ENCODE results near the gene BMAL1.

Gene BMAL1

DNA sequence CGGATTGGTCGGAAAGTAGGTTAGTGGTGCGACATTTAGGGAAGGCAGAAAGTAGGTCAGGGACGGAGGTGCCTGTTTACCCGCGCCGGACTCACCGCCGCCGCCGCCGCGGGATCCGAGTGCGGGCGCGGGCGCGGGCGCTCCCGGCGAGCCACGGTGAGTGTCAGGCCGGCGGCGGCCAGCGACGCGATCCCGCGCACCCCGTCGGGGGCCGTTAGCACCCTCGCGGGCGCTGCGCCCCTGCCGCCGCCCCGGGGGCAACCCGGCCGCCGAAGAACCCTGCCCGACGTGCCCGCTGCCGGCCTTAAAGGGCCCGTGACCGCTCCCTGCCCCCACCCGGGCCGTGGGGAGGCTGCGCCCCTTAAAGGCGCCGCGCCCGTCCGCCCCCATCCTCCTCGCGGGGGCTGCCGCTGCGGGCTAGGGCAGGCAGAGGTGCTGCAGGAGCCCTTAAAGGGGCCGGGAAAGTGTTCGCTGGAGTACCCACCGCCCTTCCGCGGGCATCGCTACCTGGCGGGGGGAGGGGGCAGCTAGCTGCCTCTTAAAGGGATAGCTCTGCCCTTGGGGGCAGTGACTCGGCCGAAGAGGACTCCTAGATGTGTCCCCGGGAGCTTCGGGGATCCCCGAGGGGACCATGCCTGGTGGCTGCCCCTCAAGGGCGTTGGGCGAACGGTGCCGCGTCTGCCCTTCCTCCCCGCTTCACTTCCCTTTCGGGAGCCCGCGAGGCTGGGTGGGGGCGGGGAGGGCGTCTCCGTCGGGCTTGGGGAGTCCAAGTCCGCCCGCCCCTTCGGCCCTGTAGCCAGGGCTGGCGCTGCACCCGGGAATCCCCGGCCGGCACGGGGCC, at the start of gene BMAL1:
Gene BMAL1 (plus strand): TSS at position 23 of the 841 bp plus-strand sequence. CDS start 76,519 bp downstream, outside the sequence.
- H3K9me3 Mint-ChIP-seq: no peaks in the 10 kb centered on the region

DNA sequence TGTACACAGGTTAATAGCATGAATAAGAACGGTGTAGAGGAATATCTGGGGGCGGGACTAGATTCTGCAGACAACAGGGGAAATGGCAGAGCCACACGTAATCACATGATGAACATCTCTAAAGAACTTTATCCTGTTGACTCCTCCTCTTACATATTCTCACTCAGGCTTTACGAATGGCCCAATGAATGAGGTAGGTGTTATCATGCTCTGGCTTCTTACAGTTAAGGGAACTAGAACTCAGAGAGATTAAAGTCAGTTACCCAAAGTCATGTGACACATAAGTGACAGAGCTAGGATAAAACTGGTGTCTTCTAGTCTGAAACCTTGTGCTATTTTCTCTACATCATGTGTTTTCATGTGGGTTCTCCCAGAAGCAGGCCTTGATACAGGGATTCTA, 49.0 kb upstream of the BMAL1 start:
- Mint-ChIP-seq H3K4me1 (ENCODE audit: low read depth) (peaks cover 7% of the 10 kb centered on the region), H3K9me3 (no peaks in the 10 kb centered on the region), H3K36me3 (ENCODE audit: low read depth) (no peaks in the 10 kb centered on the region), H3K27ac (no peak overlapping the region), H3K4me3 (no peak overlapping the region), H3K27me3 (no peaks in the 10 kb centered on the region)

More for the DNA sequence above, at the start of gene BMAL1:
- no peaks in the 10 kb centered on the region for H3K36me3 Mint-ChIP-seq (ENCODE audit: low read depth)
- peaks cover 25% of the 10 kb centered on the region for H3K27me3 Mint-ChIP-seq
- peak within 1 kb of the TSS; percentile 85 for H3K27ac Mint-ChIP-seq
- H3K4me1 Mint-ChIP-seq (ENCODE audit: low read depth): peaks cover 59% of the 10 kb centered on the region
- peak within 1 kb of the TSS; percentile 92 for H3K4me3 Mint-ChIP-seq

DNA sequence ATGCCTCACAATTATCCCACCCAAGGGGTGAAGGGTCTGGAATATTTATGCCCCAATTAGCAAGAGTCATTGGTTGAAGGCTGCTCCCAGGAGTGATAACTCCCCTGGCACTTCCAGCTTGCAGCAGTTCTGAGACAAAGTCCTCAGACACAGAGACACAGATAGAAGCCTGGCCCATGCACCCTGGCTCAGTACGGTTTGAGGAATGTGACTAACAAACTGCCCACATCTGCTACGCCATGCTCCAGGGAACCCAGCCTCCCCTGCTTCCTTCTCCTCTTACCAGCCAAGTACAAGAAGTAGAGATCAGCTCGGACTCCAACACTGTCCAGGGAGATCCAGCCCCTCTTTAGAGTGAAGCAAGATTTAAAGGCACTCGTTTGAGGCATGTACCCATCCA, 48.5 kb upstream of the BMAL1 start:
- Mint-ChIP-seq H3K27ac (no peak overlapping the region), H3K4me3 (no peak overlapping the region), H3K36me3 (ENCODE audit: low read depth) (no peaks in the 10 kb centered on the region), H3K27me3 (no peaks in the 10 kb centered on the region), H3K9me3 (no peaks in the 10 kb centered on the region), H3K4me1 (ENCODE audit: low read depth) (peaks cover 7% of the 10 kb centered on the region)

DNA sequence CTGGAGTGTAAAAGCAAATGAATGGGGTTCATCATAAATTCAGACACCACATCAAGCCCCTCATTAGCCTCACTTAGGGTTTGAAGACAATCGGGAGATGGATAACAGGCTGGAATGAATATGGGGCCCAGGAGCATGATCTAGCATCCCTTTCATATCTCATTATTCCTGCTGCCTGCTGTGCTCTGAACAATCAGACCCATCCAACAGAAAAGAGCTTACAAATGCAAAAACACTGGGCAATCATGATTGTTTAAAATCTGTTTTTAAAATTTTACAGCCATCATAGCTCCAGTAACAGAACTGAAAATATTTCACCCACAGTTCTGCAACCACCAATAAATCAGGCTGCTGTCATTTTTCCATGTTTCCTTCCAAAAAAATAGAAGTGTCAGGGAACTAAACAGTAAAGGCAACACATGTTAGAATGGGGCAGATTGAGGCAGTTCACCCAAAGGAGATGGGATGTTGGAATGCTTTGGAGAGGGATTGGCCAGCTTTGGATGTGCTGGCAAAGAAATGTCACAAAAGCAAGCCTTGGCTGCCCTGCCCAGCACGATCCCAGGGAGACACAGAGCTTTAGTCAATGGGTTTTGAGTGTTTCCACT, 47.8 kb upstream of the BMAL1 start:
- H3K4me3 Mint-ChIP-seq: no peak overlapping the region
- no peaks in the 10 kb centered on the region for H3K27me3 Mint-ChIP-seq

DNA sequence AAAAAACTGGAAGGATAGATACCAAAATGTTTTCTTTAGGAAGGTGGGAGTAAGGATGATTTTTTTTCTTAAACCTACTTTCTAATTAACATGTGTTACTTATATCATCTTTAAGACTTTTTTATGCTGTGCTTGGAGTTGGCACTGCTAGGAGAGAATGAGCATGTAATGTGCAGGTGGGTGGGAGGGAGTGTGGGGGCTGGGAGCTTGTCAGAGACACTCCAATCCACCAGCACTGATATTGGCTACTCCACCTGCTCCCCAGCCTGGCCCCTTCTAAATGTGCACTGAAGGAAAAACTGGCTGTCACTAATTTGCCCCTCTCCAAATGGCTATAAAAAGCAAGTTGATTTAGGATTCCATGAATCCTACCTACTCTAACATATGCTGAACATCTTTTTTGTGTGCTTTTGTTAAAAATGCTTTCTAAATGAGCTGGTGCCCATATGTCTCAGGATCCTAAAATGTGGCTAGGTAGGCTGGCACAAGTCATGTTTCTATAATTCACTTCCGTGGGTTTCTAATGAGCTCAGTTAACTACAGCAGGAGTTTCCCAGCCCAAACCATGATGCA, 44.3 kb upstream of the BMAL1 start:
- H3K4me1 Mint-ChIP-seq (ENCODE audit: low read depth): peaks cover 7% of the 10 kb centered on the region
- H3K9me3 Mint-ChIP-seq: peaks cover 6% of the 10 kb centered on the region
- H3K27me3 Mint-ChIP-seq: peaks cover 6% of the 10 kb centered on the region

More for the DNA sequence above, 47.8 kb upstream of the BMAL1 start:
- Mint-ChIP-seq H3K27ac (no peak overlapping the region), H3K9me3 (no peaks in the 10 kb centered on the region), H3K36me3 (ENCODE audit: low read depth) (no peaks in the 10 kb centered on the region), H3K4me1 (ENCODE audit: low read depth) (peaks cover 7% of the 10 kb centered on the region)

DNA sequence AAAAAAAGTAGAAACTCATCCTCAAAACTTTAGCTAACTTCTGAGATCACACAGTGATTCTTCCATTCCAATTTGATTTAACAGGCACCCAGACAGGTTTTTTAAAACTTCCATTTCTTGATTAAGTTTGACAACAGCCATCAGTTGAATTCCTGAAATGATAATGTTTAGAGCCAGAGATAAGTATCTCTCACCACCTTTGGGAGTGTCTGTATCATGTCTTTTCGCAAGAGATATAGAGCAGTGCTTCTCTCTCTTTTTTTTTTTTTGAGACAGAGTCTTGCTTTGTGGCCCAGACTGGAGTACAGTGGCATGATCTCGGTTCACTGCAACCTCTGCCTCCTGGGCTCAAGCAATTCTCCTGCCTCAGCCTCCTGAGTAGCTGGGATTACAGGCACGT, 41.7 kb upstream of the BMAL1 start:
- Mint-ChIP-seq H3K4me1 (ENCODE audit: low read depth) (no peaks in the 10 kb centered on the region), H3K27ac (no peak overlapping the region), H3K36me3 (ENCODE audit: low read depth) (no peaks in the 10 kb centered on the region), H3K27me3 (peaks cover 10% of the 10 kb centered on the region), H3K9me3 (peaks cover 6% of the 10 kb centered on the region), H3K4me3 (no peak overlapping the region)

More for the DNA sequence above, 44.3 kb upstream of the BMAL1 start:
- no peaks in the 10 kb centered on the region for H3K36me3 Mint-ChIP-seq (ENCODE audit: low read depth)
- no peak overlapping the region for H3K4me3 Mint-ChIP-seq
- no peak overlapping the region for H3K27ac Mint-ChIP-seq

DNA sequence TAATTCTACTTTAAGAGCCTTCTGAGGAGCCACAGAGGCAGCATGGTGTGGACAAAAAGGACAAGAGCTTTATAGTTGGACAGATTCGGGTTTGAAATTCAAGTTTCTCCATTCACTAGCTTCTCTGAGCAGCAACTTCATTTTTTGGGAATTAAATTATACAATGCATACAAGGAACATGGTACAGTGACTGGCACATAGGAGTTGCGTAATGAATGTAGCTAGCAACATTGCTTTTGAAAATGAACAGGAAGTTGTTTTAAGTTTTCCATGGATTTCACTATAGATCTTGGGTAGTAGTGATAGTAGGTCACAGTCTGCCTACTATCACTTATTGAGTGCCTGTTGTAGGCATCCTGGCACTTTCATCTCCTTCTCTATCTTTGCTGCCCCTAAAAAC, 41.0 kb upstream of the BMAL1 start:
- H3K27ac Mint-ChIP-seq: no peak overlapping the region
- H3K4me3 Mint-ChIP-seq: no peak overlapping the region
- no peaks in the 10 kb centered on the region for H3K36me3 Mint-ChIP-seq (ENCODE audit: low read depth)
- no peaks in the 10 kb centered on the region for H3K4me1 Mint-ChIP-seq (ENCODE audit: low read depth)
- peaks cover 6% of the 10 kb centered on the region for H3K9me3 Mint-ChIP-seq
- H3K27me3 Mint-ChIP-seq: peaks cover 10% of the 10 kb centered on the region

DNA sequence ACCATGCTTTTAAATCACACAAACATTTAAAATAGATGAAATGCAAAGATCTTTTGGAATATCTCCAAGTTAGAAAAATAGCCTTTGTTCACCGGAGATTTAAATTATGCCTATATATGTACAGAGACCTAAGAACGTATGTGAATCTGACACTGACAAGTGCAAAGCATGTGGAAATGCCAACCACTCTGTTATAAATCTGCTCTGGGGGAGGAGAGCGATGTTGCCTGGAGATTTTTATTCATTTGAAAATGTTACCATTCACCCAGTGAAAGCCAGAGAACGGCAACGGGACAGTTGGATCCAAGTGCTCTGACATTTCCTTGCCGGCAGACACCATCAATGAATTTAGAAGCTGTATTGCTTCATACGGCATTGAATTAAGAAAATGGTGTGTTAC, 39.8 kb upstream of the BMAL1 start:
- Mint-ChIP-seq H3K4me3 (no peak overlapping the region), H3K9me3 (peaks cover 6% of the 10 kb centered on the region), H3K27me3 (peaks cover 15% of the 10 kb centered on the region), H3K36me3 (ENCODE audit: low read depth) (no peaks in the 10 kb centered on the region), H3K4me1 (ENCODE audit: low read depth) (no peaks in the 10 kb centered on the region), H3K27ac (no peak overlapping the region)

DNA sequence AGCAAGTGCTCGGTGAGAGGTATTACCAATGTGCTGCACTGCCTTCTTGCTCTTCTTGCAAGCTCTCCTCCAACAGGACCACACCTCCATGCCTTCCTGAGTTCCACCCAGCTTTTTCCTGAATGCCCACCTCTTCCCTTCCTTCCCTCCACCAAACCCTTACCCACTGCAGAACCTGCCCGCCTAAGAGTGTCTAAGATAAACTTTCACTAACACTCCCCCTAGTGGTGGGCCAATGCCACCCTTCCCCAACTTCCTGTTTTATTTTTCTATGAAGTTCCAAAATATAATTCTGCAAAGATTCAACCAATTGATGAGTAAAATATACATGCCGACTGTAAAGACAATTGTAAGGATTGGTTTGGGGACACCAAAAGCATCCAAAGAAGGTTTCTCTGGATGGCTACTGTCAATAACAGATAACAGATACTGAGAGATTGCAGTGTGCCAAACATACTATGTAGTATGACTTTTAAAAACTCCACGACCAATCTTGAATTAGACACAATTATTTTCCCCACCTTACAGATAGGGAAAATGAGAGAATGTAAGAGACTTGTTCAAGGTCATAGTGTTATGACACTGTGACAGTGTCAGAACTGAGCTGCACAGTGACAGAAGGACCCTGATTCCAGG, 38.6 kb upstream of the BMAL1 start:
- no peak overlapping the region for H3K27ac Mint-ChIP-seq
- no peaks in the 10 kb centered on the region for H3K4me1 Mint-ChIP-seq (ENCODE audit: low read depth)
- peaks cover 21% of the 10 kb centered on the region for H3K27me3 Mint-ChIP-seq
- no peak overlapping the region for H3K4me3 Mint-ChIP-seq
- H3K36me3 Mint-ChIP-seq (ENCODE audit: low read depth): no peaks in the 10 kb centered on the region
- H3K9me3 Mint-ChIP-seq: peaks cover 6% of the 10 kb centered on the region

DNA sequence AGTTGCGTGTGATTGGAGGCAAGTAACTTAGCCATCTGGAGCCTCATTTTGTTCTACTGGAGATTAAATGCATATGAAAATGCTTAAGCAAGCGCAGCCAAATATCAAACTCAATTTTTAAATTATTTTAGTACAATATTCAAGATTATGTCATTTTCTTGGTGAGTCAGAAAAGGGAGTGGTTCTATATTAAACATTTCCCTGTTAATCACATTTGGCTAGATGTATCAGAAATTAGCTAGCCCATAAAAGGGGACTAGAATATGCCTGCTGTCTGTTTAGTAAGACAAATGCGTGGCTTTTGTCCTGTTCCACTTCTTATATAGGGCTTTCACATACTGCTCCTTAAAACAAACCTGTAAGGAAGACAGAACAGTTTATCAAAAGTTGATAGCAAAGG, 35.0 kb upstream of the BMAL1 start:
- Mint-ChIP-seq H3K36me3 (ENCODE audit: low read depth) (no peaks in the 10 kb centered on the region), H3K4me3 (no peak overlapping the region), H3K27ac (no peak overlapping the region), H3K9me3 (no peaks in the 10 kb centered on the region), H3K27me3 (peaks cover 39% of the 10 kb centered on the region), H3K4me1 (ENCODE audit: low read depth) (no peaks in the 10 kb centered on the region)

DNA sequence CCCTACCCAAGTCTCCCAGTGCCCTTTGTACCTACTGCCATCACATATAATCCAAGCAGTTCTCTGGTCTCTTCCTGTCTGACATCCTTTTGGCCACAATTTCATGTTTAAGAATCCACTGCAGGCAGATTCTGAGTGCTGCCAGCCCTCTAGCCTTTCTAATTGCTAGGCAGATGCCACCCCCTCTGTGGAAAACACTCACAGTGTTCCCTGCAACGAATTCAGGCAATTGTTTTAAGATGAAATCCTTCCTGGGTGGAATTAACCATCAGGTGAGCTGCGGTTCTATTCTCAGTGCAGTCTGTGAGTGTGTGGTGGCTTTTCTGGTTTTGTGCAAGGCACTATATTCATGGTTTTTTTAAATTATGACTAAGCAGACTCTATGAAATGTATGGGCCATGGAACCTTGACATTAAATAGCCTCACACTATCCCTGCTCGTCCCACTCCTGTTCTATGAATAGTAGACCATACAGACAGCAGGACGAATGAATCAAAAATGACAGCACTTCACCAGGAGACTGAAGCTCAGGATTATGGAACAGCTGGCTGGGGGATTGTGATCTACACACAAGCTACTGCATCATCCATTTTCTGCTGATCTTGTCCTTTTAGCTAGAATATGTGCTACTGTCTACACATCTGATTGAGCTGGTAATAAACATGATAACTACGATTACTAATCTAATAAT, 29.8 kb upstream of the BMAL1 start:
- Mint-ChIP-seq H3K27ac (no peak overlapping the region), H3K4me3 (no peak overlapping the region), H3K27me3 (peaks cover 31% of the 10 kb centered on the region), H3K4me1 (ENCODE audit: low read depth) (no peaks in the 10 kb centered on the region), H3K36me3 (ENCODE audit: low read depth) (no peaks in the 10 kb centered on the region), H3K9me3 (no peaks in the 10 kb centered on the region)

DNA sequence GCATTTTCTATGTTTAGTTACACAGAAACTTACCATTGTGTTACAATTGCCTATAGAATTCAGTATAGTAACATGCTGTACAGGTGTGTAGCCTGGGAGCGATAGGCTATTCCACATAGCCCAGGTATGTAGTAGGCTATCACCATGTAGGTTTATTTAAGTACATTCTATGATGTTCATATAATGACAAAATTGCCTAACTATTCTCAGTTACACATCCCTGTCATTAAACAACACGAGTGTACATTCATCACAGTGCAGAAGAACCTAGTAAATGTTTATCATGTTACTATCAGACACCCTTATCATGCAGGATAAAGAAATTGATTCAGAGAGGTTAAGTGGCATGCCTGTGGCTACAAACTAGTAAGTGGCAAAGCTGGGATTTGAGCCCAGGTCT, 28.4 kb upstream of the BMAL1 start:
- Mint-ChIP-seq H3K27ac (no peak overlapping the region), H3K4me1 (ENCODE audit: low read depth) (no peaks in the 10 kb centered on the region), H3K9me3 (no peaks in the 10 kb centered on the region), H3K4me3 (no peak overlapping the region), H3K27me3 (peaks cover 24% of the 10 kb centered on the region), H3K36me3 (ENCODE audit: low read depth) (no peaks in the 10 kb centered on the region)

DNA sequence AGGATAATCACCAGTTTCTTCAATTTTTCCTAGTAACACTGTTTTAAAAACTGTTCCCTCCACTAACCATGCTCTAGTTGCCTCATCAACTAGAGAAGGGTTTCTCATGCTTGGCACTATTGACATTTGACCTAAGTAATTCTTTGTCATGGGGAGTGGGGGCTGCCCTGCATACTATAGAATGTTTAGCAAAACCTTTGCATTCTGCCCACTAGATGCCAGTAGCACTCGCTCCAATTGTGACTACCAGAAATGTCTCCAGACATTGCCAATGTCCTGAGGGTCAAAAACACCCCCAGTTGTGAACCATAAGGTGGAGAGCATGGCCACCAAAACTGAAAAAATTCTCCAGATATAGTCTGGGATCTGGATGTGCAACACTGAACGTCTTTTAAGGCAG, 27.6 kb upstream of the BMAL1 start:
- no peaks in the 10 kb centered on the region for H3K4me1 Mint-ChIP-seq (ENCODE audit: low read depth)
- no peaks in the 10 kb centered on the region for H3K36me3 Mint-ChIP-seq (ENCODE audit: low read depth)

DNA sequence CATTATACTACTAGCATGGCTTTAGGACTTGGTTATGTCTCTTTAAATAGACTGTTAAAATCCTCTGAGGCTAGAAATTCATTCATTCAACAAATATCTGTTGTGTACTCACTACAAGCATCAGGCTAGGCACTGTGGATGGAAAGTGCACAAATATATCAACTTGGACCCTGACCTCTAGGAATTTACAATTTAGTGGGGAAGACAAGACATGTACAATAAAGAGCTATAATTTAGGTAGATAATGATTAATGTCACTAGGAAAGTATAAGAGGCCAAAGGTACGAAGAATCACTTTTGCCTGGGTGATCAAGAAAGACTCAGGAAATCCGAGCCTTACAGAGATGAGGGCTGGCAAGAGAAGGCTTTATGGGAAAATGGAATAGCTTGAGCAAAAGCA, 25.6 kb upstream of the BMAL1 start:
- H3K9me3 Mint-ChIP-seq: no peaks in the 10 kb centered on the region
- no peak overlapping the region for H3K27ac Mint-ChIP-seq
- H3K27me3 Mint-ChIP-seq: peaks cover 5% of the 10 kb centered on the region
- H3K4me1 Mint-ChIP-seq (ENCODE audit: low read depth): no peaks in the 10 kb centered on the region
- H3K4me3 Mint-ChIP-seq: no peak overlapping the region
- no peaks in the 10 kb centered on the region for H3K36me3 Mint-ChIP-seq (ENCODE audit: low read depth)

More for the DNA sequence above, 27.6 kb upstream of the BMAL1 start:
- no peaks in the 10 kb centered on the region for H3K9me3 Mint-ChIP-seq
- H3K27me3 Mint-ChIP-seq: peaks cover 18% of the 10 kb centered on the region
- H3K27ac Mint-ChIP-seq: no peak overlapping the region
- no peak overlapping the region for H3K4me3 Mint-ChIP-seq
